Gastroesophageal sphincter (tissue), 3 donors: ENCODE data around the gene ZNF236.

Experiments
- CTCF ChIP-seq, 4 experiments: fragments of 200-600 bp in 2 of 4; fragments of 450-650 bp in 2 of 4; sonication (generic) in 1 of 4; IDR thresholded peaks; one replicate each; pipeline ENCODE4 v1.5.1; 2017 to 2019; ENCODE audit warnings: antibody characterized with exemption in 4 of 4, mild to moderate bottlenecking in 2 of 4, moderate library complexity in 2 of 4
- EP300 ChIP-seq: sonication (generic); formaldehyde crosslinking; IDR thresholded peaks from one replicate; pipeline ENCODE4 v1.6.1; 2017; ENCODE audit warnings: antibody characterized with exemption, mild to moderate bottlenecking
- POLR2A ChIP-seq, 2 donors: fragments of 450-650 bp; IDR thresholded peaks; one replicate each; pipeline ENCODE4 v1.6.1; 2017; ENCODE audit warnings: antibody characterized with exemption in 2 of 2, mild to moderate bottlenecking in 2 of 2, moderate library complexity in 1 of 2
- POLR2AphosphoS5 ChIP-seq: sonication (generic); formaldehyde crosslinking; IDR thresholded peaks from one replicate; pipeline ENCODE4 v1.6.1; 2017; ENCODE audit warnings: antibody characterized with exemption

GRCh38 chr18:76985951-76986236 lies 163.5 kb downstream of the ZNF236 start:
- TF ChIP-seq CTCF (IDR thresholded peaks at IDR 0.05) (no peak), EP300 (no peak), POLR2AphosphoS5 (no peak), POLR2A (IDR thresholded peaks at IDR 0.05) (no peak)
